Amniotic stem cell (primary cell): ENCODE measurements around the gene ZFAND3.

Experiments used
- DNase-seq: peaks from one replicate; lab custom pipeline; 2025; lab: John Stamatoyannopoulos, UW

The ZFAND3 gene

DNA sequence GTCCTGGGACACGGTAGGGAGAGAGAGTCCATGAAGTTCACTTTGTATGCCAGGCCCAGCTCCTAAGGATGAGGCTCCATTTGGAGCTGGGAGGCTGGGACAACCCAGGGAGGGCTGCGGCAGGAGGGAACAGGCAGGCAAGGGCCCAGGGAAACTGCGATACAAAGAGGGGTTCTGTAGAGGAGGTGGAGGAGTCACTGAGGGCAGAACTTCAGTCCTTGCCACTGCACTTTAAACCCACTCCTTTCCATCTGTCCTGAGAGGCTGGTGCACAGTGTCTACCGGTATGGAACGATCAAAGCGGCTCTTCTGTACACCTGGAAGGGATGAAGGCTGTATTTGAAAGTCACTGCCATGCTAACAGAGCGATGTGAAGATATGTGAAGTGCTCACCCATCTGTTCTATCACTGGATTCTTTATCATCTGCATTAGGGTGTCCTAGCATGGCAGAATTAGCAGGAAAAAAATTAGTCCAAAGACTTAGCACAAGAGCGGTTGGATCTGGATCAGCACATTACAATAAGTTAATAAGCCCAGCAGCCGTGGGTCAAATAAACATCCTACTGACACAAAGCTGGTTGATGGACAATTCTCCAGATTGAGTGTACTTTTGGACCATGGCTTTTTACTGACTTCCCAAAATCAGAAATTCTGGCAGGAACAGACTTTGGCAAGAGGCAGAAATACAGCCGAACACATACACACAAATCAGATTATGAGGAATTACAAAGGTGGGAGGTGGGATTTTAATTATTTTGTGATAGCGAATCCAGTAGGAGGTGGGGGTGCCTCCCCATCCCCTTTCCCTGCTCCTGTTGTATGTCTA lies 20.9 kb upstream of the ZFAND3 start:
- DNase-seq, result no peak

- DNase-seq, result no peak
These were observed 20.3 kb upstream of the ZFAND3 start for GRCh38 chr6:37799263-37799644.

GRCh38 chr6:37800703-37801604 lies 18.6 kb upstream of the ZFAND3 start:
- no peak for DNase-seq

- DNase-seq, result no peak
These were observed 18.0 kb upstream of the ZFAND3 start for GRCh38 chr6:37801605-37801940.

- no peak for DNase-seq
These were observed 16.7 kb upstream of the ZFAND3 start for GRCh38 chr6:37802810-37803209.

- no peak for DNase-seq
These were observed 14.9 kb upstream of the ZFAND3 start for GRCh38 chr6:37804586-37804985.

- no peak for DNase-seq
These were observed 13.3 kb upstream of the ZFAND3 start for GRCh38 chr6:37806213-37806612.

- DNase-seq, result no peak
These were observed 11.9 kb upstream of the ZFAND3 start for GRCh38 chr6:37807656-37808055.

- DNase-seq, result no peak
These were observed 10.4 kb upstream of the ZFAND3 start for GRCh38 chr6:37809197-37809543.

GRCh38 chr6:37812841-37813240 lies 6.7 kb upstream of the ZFAND3 start:
- no peak for DNase-seq

- DNase-seq, result no peak
These were observed 5.2 kb upstream of the ZFAND3 start for GRCh38 chr6:37814374-37814773.

DNA sequence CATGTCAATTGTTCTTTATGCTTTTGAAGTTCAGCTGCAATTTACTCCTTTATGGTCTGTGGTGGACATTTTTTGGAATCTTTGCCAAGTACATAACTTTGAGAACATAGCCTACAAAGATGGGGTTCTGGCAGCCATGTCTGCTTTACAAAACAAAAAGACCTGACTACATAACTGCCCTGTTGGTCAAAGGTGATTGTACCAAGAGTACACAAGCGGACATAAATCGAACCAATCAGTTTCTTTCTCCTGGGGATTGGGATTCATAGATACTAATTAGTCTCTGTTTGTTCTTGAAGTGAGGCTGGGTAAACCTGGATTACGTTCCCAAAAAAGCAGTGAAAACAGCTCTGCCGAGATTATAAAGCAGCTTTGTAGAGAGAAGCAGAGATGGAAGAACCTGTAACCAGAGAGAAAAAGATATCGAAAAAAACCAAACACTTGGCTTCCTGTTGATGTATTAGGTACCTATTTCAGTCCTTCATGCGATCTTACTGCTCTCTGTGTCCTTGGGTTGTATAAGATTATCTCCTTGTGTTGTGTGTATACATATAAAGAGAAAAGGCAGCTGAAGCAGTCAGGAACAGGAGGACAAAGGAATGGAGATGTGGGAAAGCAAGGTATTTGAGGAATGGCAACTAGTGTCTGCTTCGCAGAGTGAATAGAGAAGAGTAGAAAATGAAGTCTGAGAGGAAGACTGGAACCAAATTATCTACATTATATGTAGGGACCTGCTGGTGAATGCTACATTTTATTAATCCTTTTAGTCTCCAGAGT lies 2.7 kb upstream of the ZFAND3 start:
- DNase-seq, result no peak

DNA sequence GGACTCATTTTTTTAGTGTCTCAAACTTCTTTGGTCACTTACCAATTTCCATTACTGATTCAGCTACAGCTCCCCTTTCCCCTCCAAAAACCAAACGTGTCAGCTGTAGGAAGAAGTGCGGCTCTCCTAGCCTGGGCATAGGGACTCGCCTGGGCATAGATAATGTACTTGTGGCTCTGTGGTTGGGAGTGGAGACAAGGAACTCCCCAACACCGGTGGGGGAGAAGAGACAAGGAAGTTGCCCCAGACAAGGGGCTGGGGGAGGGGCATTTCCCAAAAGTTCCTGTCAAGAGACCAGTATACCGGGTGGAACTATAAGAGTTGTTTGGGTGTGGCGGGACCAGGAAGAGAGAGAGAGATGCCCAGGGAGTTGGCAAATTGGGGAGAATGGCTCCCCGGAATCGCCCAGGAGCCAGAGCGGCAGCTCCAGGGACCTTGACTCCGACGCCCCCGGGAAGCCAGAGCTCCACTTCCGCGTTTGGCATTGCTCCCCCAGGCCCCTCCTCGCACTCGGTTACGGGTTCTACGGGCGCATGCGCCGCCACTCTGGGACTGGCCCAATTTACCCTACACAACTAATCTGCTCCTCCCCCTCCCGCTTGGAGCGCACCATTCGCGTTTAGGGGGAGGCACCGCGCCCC lies 871 bp upstream of the ZFAND3 start:
- DNase-seq, result peak; percentile 91

- DNase-seq, result peak; percentile 42
These were observed 533 bp downstream of the ZFAND3 start for GRCh38 chr6:37819802-37820717.

DNA sequence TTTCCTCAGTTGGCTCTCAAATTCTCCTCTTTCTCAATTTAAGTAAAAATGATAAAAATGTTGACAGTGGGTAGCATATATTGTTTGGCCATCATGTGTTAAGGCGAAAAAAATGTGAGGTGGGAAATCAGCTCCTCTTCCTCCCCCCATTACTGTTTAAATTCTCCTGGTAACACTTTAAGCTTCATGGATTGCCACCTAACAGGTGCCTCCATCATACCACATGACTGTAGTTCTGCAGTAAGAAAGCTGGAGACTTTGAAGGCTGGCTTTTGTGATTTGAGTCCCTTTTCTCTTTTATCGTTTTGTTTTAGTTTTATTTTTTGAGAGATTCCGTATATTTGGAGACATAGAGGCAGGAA lies 1.2 kb downstream of the ZFAND3 start:
- DNase-seq, result no peak

DNA sequence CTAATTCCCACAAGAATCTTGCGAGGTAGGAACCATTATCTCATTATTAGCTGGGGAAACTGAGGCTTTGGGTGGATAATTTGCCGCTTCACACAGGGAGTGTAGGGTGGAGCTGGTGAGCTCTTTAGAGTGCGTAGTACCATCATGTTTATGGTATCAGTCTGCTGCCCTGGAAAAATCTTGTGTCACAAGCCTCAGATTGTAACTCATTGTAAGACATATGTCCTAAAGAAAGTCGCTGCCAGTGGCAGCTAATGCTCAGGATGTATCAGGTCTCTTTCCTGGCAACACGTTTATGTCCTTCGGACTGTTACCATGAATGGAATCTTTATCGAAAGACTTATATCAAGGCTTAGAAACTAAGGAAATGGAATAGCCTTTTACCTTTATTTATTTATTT lies 1.9 kb downstream of the ZFAND3 start:
- DNase-seq, result no peak

GRCh38 chr6:37822851-37823682 lies 3.5 kb downstream of the ZFAND3 start:
- no peak for DNase-seq

DNA sequence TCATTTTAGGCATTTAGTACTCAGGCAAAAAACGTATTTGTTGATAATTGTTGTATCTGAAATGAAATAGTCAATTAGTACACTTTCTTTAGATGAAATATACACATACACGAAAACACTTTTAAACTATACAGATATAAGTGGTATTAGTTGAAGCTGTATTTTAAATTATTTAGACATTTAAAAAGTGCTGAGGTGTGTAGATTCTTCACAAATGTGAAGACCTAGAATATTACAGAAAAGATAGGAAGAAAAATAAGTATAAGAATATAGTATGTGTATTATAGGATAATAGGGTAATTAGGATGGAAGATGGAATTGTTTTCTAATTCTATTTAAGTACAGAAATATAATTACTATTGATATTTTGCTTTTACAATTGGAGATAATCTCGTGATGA lies 4.6 kb downstream of the ZFAND3 start:
- DNase-seq, result no peak

DNA sequence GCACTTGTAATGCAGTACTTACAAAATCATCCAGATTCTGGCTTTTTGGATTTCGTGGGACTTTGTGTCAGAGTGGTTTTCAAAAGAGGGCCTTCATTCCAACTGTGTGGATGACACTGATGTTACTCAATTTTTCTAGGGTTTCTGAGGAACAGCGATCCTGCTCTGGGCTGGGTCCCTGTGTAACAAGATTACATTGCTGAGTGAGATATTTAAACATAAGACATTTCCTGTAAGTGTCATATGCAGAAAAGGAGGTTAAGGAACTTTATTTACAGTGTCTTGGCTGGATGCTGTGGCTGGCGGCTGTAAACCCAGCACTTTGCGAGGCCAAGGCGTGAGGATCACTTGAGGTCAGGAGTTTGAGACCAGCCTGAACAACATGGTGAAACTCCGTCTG lies 6.7 kb downstream of the ZFAND3 start:
- no peak for DNase-seq

GRCh38 chr6:37826993-37827392 lies 7.5 kb downstream of the ZFAND3 start:
- no peak for DNase-seq
